ENCODE results near the gene KSR2. TPM values are rescaled to one million over a fixed set of nuclear protein-coding genes. Genes with fewer than 3 reads are reported as not detected.

Gene KSR2
- total and polyA plus RNA-seq, 2 experiments from 2014 or later: under 0.01 to 0.02 TPM

GRCh38 chr12:117461732-117462131 is 507.1 kb downstream of the KSR2 start:
- Histone ChIP-seq H3K9me3 (ENCODE audit: low read depth) (no peaks in the 10 kb centered on the region), H3K4me3 (no peak overlapping the region), H3K4me1 (ENCODE audit: low read depth) (peaks cover 22% of the 10 kb centered on the region), H3K27ac (peak overlapping the region; percentile 35), H3K27me3 (no peaks in the 10 kb centered on the region), H3K36me3 (no peaks in the 10 kb centered on the region)
- TF ChIP-seq, protein P1, sequence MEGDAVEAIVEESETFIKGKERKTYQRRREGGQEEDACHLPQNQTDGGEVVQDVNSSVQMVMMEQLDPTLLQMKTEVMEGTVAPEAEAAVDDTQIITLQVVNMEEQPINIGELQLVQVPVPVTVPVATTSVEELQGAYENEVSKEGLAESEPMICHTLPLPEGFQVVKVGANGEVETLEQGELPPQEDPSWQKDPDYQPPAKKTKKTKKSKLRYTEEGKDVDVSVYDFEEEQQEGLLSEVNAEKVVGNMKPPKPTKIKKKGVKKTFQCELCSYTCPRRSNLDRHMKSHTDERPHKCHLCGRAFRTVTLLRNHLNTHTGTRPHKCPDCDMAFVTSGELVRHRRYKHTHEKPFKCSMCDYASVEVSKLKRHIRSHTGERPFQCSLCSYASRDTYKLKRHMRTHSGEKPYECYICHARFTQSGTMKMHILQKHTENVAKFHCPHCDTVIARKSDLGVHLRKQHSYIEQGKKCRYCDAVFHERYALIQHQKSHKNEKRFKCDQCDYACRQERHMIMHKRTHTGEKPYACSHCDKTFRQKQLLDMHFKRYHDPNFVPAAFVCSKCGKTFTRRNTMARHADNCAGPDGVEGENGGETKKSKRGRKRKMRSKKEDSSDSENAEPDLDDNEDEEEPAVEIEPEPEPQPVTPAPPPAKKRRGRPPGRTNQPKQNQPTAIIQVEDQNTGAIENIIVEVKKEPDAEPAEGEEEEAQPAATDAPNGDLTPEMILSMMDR (IDR thresholded peaks at IDR 0.05; ENCODE audit: low read depth, low read length): no peak
- peak in 1 of 2 donors; percentile 68 for DNase-seq (ENCODE audit: low read depth in 1 of 2, low spot score in 1 of 2)

GRCh38 chr12:117459229-117459628 is 509.6 kb downstream of the KSR2 start:
- no peaks in the 10 kb centered on the region for H3K36me3 ChIP-seq
- TF ChIP-seq, protein P1 (IDR thresholded peaks at IDR 0.05; ENCODE audit: low read depth, low read length): no peak
- H3K27me3 ChIP-seq: no peaks in the 10 kb centered on the region
- H3K27ac ChIP-seq: no peak overlapping the region
- no peaks in the 10 kb centered on the region for H3K9me3 ChIP-seq (ENCODE audit: low read depth)
- no peak overlapping the region for H3K4me3 ChIP-seq
- no peak for DNase-seq (ENCODE audit: low read depth in 1 of 2, low spot score in 1 of 2)
- peaks cover 22% of the 10 kb centered on the region for H3K4me1 ChIP-seq (ENCODE audit: low read depth)

GRCh38 chr12:117457189-117457588 is 511.6 kb downstream of the KSR2 start:
- Histone ChIP-seq H3K27ac (no peak overlapping the region), H3K4me1 (ENCODE audit: low read depth) (peaks cover 20% of the 10 kb centered on the region), H3K9me3 (ENCODE audit: low read depth) (no peaks in the 10 kb centered on the region), H3K27me3 (no peaks in the 10 kb centered on the region), H3K4me3 (no peak overlapping the region), H3K36me3 (no peaks in the 10 kb centered on the region)
- no peak for DNase-seq (ENCODE audit: low read depth in 1 of 2, low spot score in 1 of 2)
- TF ChIP-seq, protein P1 (IDR thresholded peaks at IDR 0.05; ENCODE audit: low read depth, low read length): no peak

- TF ChIP-seq, protein P1 (IDR thresholded peaks at IDR 0.05; ENCODE audit: low read depth, low read length): no peak
- Histone ChIP-seq H3K9me3 (ENCODE audit: low read depth) (no peaks in the 10 kb centered on the region), H3K27ac (no peak overlapping the region), H3K27me3 (no peaks in the 10 kb centered on the region), H3K4me3 (no peak overlapping the region), H3K36me3 (no peaks in the 10 kb centered on the region), H3K4me1 (ENCODE audit: low read depth) (peaks cover 11% of the 10 kb centered on the region)
- DNase-seq (ENCODE audit: low read depth in 1 of 2, low spot score in 1 of 2): no peak
Measured at GRCh38 chr12:117456076-117456475, 512.7 kb downstream of the KSR2 start.

DNA sequence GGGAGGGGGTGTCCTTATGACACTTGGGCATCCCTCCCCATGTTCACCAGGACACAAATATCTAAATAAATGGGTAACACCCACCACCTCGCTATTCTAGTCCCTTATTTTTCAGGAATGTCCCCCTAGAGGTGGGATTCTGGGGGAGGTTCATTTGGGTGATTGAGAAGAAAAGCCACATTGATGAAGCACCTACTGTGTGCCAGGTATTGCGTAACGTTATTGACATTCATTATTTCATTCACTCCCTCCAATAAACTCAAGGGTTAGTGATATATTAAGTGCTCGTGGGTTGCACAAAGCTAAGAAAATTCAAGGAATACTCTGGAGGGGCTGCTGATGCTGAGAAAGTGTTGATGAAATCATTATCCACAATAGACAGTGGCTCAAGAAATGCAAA is 514.8 kb downstream of the KSR2 start:
- H3K36me3 ChIP-seq: no peaks in the 10 kb centered on the region

More for the DNA sequence above, 514.8 kb downstream of the KSR2 start:
- no peak overlapping the region for H3K27ac ChIP-seq
- DNase-seq (ENCODE audit: low read depth in 1 of 2, low spot score in 1 of 2): no peak
- peaks cover 9% of the 10 kb centered on the region for H3K4me1 ChIP-seq (ENCODE audit: low read depth)
- no peak overlapping the region for H3K4me3 ChIP-seq
- TF ChIP-seq, protein P1 (IDR thresholded peaks at IDR 0.05; ENCODE audit: low read depth, low read length): no peak
- no peaks in the 10 kb centered on the region for H3K27me3 ChIP-seq
- no peaks in the 10 kb centered on the region for H3K9me3 ChIP-seq (ENCODE audit: low read depth)
